GM18907 (cell line): ENCODE results near the gene PEAR1.

Source experiments
- ATAC-seq: cut with Tn5 transposase; IDR thresholded peaks from one replicate; pipeline ENCODE4 v1.9.1; 2021; ENCODE audit warnings: mild to moderate bottlenecking, moderate library complexity; ENCODE audit not compliant: unreplicated experiment

PEAR1 gene

GRCh38 chr1:156899956-156900718 is 6.6 kb downstream of the PEAR1 start:
- ATAC-seq: no peak

DNA sequence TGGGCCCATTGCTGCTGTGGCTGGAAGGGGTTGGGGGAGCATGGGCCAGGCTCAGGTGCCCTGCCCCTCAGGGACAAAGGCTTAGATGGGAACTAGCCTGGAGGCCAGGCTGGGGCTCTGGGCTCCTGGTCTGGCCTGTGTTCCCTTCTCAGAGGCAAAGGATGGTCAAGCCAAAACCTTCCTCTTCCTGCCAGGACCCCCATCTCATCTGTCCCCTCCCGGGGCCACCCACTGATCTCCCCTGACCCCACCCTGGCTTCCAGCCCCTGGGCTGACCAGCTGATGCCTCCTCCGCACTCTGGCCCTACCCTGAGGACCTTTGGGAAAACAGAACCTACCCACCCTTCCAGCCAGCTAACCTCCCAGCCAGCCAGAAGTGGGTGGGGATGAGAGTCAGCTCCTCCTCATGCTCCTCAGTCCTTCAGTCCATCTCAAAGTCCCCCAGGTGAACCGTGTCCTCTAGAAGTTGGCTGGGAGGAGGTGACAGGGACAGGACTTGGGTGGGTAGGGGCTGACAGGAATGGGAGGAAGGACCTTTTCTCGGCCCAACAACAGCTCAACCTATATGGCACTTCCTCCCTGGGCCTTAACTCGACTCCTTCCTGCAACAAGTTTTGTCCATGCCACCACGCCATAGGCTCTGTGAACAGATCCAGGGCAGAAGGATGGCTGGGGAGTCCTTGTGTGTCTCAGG is 7.5 kb downstream of the PEAR1 start:
- ATAC-seq: no peak

DNA sequence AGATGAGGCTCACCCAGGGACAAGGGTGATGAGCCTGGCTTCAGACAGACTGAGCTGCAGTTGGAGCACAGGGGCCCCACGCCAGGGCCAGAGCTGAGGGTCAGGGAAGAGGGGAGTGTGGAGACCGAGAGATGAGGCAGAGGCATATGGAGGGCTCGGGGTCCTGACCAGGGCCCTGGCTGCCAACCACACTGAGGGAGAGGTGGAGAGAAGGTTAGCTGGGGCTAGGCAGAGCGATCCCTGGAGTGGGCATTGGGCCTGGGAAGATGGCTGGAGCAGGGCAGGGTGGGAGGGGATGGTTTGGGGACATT is 8.0 kb downstream of the PEAR1 start:
- no peak for ATAC-seq

GRCh38 chr1:156901966-156902915 is 8.7 kb downstream of the PEAR1 start:
- no peak for ATAC-seq

DNA sequence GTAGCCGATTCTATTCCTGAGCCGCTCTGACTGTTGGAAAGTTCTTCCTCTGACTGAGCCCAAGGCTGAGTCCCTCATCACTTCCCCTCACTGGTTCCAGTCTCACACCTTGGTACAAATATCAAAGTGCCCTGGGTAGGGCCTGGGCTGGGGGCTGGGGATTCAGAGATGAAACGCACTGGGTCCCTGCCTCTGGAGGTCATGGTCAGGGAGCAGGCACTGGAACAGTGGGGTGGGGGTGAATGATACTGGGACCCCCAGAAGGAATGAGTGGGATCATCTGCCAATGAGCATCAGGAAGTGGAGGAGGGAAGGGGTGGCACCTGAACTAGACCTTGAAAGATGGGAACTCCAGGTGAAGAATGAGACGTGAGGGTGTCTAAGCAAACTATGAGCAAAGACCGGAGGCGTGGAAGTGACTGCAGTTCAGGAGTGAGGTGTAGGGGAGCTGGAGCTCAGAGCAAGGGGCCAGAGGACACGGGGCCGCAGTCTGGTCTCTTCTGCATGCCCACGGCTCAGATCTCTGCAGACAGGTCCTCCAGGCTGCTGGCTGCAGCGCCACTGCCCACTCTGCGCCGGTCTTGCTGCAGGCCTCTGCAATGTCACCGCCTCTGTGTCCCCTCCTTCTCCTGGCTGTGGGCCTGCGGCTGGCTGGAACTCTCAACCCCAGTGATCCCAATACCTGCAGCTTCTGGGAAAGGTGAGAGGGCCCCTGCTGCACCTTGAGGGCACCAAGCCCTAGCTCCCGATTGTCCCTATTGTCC is 10.0 kb downstream of the PEAR1 start:
- ATAC-seq: no peak

GRCh38 chr1:156904187-156904959 is 10.9 kb downstream of the PEAR1 start:
- no peak for ATAC-seq

GRCh38 chr1:156905176-156905575 is 11.7 kb downstream of the PEAR1 start:
- no peak for ATAC-seq

DNA sequence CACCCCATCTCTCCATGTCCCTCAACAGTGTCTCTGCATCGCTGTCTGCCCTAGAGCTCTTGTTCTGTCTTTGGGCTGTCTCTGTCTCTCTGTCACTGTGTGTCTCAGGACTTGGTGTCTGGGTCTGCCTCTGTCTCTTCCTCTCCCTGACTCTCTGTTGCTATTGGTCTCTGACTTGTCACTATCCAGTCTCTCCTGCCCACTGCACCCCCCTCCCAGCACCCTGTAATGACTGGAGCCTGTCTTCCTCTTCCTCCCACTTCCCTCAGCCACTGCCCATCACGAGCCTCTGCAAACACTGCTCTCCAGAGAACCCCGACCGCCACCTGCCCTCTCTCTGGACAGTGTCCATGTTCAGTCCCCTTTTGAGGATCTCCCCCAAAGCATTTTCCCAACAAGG is 12.1 kb downstream of the PEAR1 start:
- no peak for ATAC-seq

- ATAC-seq: no peak
These were observed 12.8 kb downstream of the PEAR1 start for GRCh38 chr1:156906206-156906906.

DNA sequence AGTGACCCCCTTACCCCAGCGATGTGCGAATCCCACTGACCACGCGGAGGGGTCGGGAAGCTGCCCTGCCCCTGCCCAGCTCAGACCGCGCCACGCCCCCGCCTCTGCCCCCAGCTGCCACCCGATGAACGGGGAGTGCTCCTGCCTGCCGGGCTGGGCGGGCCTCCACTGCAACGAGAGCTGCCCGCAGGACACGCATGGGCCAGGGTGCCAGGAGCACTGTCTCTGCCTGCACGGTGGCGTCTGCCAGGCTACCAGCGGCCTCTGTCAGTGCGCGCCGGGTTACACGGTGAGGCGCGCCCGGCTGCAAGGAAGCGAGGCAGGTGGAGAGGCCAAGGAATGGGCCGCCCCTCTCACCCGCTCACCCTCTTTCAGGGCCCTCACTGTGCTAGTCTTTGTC is 15.0 kb downstream of the PEAR1 start:
- ATAC-seq: no peak

DNA sequence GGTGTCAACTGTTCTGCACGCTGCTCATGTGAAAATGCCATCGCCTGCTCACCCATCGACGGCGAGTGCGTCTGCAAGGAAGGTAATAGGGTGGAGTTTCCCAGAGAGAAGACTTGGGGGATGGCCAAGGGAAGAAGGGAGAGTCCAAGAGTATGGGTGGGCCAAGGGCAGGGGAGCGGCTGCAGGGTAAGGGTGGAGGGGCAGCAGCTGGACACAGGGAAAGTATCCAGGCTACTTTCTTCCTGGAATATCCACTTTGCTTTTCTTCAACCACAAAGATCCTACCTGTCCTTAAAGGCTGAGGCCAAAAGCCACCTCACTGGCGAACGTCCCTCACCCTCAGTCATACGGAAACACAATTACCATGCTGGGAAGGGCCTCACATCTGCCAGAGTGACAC is 15.4 kb downstream of the PEAR1 start:
- ATAC-seq: no peak

- no peak for ATAC-seq
These were observed 16.2 kb downstream of the PEAR1 start for GRCh38 chr1:156909671-156910070.

DNA sequence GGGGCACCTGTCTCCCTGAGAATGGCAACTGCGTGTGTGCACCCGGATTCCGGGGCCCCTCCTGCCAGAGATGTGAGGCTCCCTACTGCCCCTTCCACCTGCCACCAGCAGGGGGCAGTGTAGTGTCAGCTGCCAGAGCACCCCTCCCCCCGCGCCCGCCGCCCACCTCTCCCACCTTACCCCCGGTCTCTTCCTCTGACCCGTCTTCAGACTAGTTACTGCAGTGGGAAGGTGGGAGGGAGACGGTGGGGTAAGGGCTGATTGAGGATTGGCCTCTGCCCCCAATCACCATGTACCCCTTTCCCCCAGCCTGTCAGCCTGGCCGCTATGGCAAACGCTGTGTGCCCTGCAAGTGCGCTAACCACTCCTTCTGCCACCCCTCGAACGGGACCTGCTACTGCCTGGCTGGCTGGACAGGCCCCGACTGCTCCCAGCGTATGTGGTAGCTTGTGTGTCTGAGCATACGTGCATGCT is 16.8 kb downstream of the PEAR1 start:
- no peak for ATAC-seq

GRCh38 chr1:156911577-156912298 is 18.2 kb downstream of the PEAR1 start:
- no peak for ATAC-seq

GRCh38 chr1:156912310-156912709 is 18.8 kb downstream of the PEAR1 start:
- no peak for ATAC-seq

DNA sequence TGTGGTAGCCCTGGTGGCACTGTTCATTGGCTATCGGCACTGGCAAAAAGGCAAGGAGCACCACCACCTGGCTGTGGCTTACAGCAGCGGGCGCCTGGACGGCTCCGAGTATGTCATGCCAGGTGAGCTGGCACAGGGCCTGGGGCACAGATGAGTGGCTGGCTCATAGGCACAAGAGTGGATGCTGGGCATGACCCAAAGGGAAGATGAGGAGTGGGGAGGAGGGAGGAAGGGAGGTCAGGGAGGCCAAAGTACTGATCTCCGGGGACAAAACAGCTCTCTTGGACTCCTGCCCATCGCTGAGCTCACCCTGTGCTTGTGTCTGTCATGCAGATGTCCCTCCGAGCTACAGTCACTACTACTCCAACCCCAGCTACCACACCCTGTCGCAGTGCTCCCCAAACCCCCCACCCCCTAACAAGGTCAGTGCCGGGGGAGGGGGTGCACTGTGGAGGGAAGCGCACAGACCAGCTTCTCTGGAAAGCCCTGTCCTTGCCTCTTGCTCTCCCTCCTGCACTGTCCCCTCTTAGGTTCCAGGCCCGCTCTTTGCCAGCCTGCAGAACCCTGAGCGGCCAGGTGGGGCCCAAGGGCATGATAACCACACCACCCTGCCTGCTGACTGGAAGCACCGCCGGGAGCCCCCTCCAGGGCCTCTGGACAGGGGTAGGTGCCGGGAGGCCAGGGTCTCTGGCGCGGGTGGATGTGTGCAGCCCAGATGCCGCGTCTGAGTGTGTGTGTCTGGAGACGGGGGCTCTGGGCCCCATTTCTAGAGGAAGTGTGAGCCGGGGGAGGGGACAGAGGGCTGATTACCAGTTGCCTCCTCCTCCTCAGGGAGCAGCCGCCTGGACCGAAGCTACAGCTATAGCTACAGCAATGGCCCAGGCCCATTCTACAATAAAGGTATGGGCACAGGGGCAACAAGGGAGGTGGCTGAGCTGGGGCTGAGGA is 19.6 kb downstream of the PEAR1 start:
- no peak for ATAC-seq

- ATAC-seq: no peak
These were observed 20.4 kb downstream of the PEAR1 start for GRCh38 chr1:156913809-156914387.
